Measurements from ENCODE around the gene SDS. TPM values are rescaled to one million over a fixed set of nuclear protein-coding genes. Genes with fewer than 3 reads are reported as not detected.

The SDS gene, protein sequence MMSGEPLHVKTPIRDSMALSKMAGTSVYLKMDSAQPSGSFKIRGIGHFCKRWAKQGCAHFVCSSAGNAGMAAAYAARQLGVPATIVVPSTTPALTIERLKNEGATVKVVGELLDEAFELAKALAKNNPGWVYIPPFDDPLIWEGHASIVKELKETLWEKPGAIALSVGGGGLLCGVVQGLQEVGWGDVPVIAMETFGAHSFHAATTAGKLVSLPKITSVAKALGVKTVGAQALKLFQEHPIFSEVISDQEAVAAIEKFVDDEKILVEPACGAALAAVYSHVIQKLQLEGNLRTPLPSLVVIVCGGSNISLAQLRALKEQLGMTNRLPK
- not detected in 2 replicates for total RNA-seq

DNA sequence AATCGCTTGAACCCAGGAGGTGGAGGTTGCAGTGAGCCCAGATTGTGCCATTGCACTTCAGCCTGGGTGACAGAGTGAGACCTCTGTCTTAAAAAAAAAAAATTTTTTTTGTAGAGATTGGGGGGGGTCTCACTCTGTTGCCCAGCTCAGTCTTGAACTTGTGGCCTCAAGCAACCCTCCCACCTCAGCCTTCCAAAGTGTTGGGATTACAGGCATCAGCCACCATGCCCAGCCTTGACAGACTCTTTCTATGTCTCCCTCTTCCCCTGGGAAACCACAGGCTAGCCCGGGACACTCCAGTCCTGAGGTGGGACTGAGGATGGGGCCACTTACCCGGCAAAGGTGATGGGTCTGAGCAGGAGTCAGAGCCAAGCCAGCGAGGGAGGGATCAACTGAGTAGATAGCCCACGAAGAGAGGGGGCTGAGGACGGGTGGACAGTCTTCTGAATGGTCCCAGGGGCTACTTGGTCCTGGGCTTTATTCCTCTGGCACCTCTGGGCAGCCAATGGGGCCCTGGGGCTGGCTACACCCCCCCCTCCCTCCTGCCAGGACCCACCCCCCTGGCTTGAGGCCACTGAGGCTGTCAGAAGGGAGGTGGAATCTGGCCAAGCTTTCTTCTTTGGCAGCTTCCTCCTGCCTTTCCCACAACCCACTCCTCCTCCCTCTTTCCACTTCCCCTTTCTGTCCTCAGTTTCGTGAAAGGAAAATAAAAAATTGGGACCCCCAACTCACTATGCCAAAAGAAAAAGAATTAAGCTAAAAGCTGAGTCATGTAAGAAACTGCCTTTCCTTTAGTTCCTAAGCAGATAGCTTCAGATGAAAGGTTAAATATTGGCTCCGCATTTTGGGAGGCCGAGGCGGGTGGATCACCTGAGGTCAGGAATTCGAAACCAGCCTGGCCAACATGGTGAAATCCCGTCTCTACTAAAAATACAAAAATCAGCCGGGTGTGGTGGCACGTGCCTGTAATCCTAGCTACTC, at the start of gene SDS:
SDS (minus strand) TSS at position 453 of the 981 bp plus-strand sequence. CDS start 4,179 bp downstream, outside the sequence.

DNA sequence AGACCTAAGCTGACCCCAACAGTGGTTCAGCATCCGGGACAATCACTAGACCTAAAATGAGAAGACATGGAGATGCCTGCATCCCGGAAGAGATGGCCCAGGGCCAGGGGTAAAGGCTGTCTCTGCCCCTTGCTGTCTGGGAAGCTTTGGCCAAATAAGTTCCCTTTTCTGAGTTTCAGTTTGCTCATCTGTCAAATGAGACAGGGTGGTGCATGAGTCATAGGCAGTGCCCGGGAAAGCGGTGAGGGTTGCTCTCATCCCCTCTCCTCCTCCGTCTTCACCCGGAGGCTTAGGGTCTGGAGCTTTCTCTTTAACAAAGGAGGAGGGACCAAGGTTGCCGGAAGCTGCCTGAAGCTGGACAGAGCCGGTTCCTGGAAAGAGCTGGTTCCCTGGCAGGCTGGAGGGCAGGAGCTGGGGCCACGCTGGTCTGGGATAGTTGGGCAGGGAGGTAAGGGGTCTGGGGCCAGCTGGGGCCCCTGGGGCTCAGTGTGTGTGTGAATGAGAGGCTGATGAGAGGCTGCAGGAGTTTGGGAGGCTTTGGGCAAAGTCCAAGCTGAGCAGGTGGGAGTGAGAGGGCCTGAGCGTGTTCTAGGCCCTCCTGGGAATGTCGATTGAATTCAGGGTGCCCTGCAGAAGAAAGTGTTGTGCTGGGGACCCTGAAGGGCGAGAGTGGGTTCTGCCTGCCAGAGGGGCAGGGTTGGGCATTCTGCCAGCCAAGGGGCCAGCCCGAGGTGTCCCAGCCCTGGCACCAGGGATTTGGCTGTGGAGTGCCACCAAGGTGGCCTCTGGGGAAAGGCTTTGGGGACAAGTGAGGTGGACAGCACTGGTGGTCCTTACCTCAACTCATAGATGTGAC, 18.6 kb upstream of the SDS start, which contains the start of gene SDSL:
SDSL (plus strand) TSS at position 351 of the 856 bp plus-strand sequence. CDS start 5,603 bp downstream, outside the sequence.

DNA sequence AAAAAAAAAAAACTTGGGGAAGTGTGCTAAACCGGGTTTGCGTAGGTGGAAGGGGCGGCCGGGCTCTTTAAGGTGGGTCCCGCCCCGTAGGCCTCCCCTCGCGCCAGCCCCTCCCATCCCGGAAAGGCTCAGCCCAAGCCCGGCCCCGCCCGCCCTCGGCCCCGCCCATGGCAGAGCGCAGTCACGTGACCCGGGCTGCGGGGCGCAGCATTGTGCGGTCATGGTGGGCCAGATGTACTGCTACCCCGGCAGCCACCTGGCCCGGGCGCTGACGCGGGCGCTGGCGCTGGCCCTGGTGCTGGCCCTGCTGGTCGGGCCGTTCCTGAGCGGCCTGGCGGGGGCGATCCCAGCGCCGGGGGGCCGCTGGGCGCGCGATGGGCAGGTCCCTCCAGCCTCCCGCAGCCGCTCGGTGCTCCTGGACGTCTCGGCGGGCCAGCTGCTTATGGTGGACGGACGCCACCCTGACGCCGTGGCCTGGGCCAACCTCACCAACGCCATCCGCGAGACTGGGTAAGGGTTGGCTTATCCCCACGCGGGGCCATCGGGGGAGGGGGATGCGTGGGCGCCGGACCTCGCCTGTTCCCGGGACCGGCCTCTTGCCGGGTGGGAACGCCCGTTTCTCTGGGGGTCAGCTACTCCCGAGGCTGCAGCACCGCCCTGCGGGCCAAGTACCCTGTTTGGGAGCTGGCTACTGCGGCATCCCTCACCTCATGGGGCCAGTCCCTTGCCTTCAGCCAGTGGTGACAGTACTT, 45.1 kb downstream of the SDS start, which contains the start of gene PLBD2:
PLBD2 (plus strand) TSS at position 207 of the 752 bp plus-strand sequence; CDS start at position 221, 14 bp downstream.

Other genes with a start within 250 kb of the SDS start
- 87.4 and 108 TPM in 2 replicates for gene DDX54, start 218.4 kb downstream of the SDS start, total RNA-seq
- 24.5 and 34.9 TPM in 2 replicates for gene RITA1, start 218.2 kb downstream of the SDS start, total RNA-seq
- gene TPCN1, start 182.4 kb downstream of the SDS start, total RNA-seq = 16.7 and 19.0 TPM in 2 replicates
- gene SLC8B1, start 68.8 kb downstream of the SDS start, total RNA-seq = 23.0 and 41.8 TPM in 2 replicates
- gene PLBD2, start 45.3 kb downstream of the SDS start, total RNA-seq = 33.5 and 38.3 TPM in 2 replicates
- gene SDSL, start 18.5 kb upstream of the SDS start, total RNA-seq = 5.3 and 8.6 TPM in 2 replicates
- not detected in 2 replicates for gene LHX5, start 68.0 kb upstream of the SDS start, total RNA-seq

Measured in myometrial cell (primary cell).